GM12878 (cell line): ENCODE data around the gene ZDHHC17. TPM values are rescaled to one million over a fixed set of nuclear protein-coding genes. Genes with fewer than 3 reads are reported as not detected.
"Not testable (repeated sequence)": the region's sequence is repeated elsewhere in the genome, so short reads cannot be mapped to it uniquely, and the experiment has no call there.

ENCODE experiments used
- ATAC-seq: fragments of 200-7000 bp; cut with Tn5 transposase; 3 replicates; pipeline ENCODE4 v1.9.1; 2020; ENCODE audit warnings: mild to moderate bottlenecking, moderate library complexity
- BruUV-seq: library from RNA; stranded (reverse); fragments of 400-500 nt; replicated peaks from 2 replicates; lab custom pipeline; 2021; lab: Mats Ljungman, UMichigan
- CTCF ChIA-PET: fragments of 300-600 bp; sonication (Branson Sonifier 250); formaldehyde crosslinking; extraction: SDS; loops from one replicate; lab custom pipeline; 2021; ENCODE audit warnings: inconsistent platforms; lab: Yijun Ruan, JAX
- POLR2A ChIA-PET: fragments of 350-600 bp; formaldehyde crosslinking; extraction: SDS; loops from one replicate; lab custom pipeline; 2021; ENCODE audit warnings: inconsistent platforms; lab: Charles Lee
- RAD21 ChIA-PET: fragments of 300-600 bp; sonication (Branson Sonifier 250); formaldehyde crosslinking; loops from one replicate; lab custom pipeline; 2023; ENCODE audit warnings: antibody characterized with exemption; ENCODE audit not compliant: unreplicated experiment; lab: Charles Lee
- SMC1A ChIA-PET: fragments of 300-600 bp; sonication (Branson Sonifier 250); formaldehyde crosslinking; loops from one replicate; lab custom pipeline; 2023; ENCODE audit not compliant: unreplicated experiment, uncharacterized antibody; lab: Charles Lee
- DNase-seq: peaks from one replicate; pipeline ENCODE4 v3.0.0-alpha.2; 2011; ENCODE audit warnings: low read depth, low spot score
- FAIRE-seq: peaks from 3 replicates; lab custom pipeline; 2011; peaks lifted over from hg19 to GRCh38; lab: Jason Lieb, UNC
- H2AFZ ChIP-seq: 2 replicates; pipeline ENCODE4 v1.6.0; 2011; ENCODE audit warnings: low read depth, low read length, control low read depth; ENCODE audit not compliant: control insufficient read depth
- H3K27ac ChIP-seq: 2 replicates; pipeline ENCODE4 v1.5.1; 2011; ENCODE audit warnings: control low read depth; ENCODE audit not compliant: control insufficient read depth, insufficient read depth
- H3K27me3 ChIP-seq, 2 experiments: replicated peaks in 1 of 2; 2 replicates each; pipeline versions ENCODE4 v1.6.0 to v1.6.1; 2011; ENCODE audit warnings: low read length in 1 of 2; ENCODE audit not compliant: control insufficient read depth in 2 of 2, insufficient read depth in 2 of 2
- H3K36me3 ChIP-seq, 2 experiments: 2 replicates each; pipeline ENCODE4 v1.5.1; 2011; ENCODE audit warnings: low read length in 1 of 2; ENCODE audit not compliant: control insufficient read depth in 2 of 2, insufficient read depth in 2 of 2
- H3K4me1 ChIP-seq: 2 replicates; pipeline ENCODE4 v1.6.1; 2011; ENCODE audit warnings: mild to moderate bottlenecking, low read length, moderate library complexity, mixed read lengths; ENCODE audit not compliant: control insufficient read depth, insufficient read depth
- H3K4me2 ChIP-seq: 2 replicates; pipeline ENCODE4 v1.6.0; 2011; ENCODE audit warnings: control low read depth; ENCODE audit not compliant: control insufficient read depth, insufficient read depth
- H3K4me3 ChIP-seq: fragments of 200-600 bp; sonication (generic); 2 replicates; pipeline ENCODE4 v1.5.1; 2016
- H3K79me2 ChIP-seq: 2 replicates; pipeline ENCODE4 v1.6.0; 2011; ENCODE audit warnings: low read length; ENCODE audit not compliant: control insufficient read depth, insufficient read depth
- H3K9ac ChIP-seq: 2 replicates; pipeline ENCODE4 v1.8.0; 2011; ENCODE audit warnings: low read length, control low read depth, mixed read lengths; ENCODE audit not compliant: control insufficient read depth, insufficient read depth
- H3K9me3 ChIP-seq: replicated peaks from 3 replicates; pipeline ENCODE4 v1.5.1; 2011; ENCODE audit warnings: mild to moderate bottlenecking, low read length; ENCODE audit not compliant: control insufficient read depth, insufficient read depth
- H4K20me1 ChIP-seq: 2 replicates; pipeline ENCODE4 v1.6.0; 2011; ENCODE audit not compliant: control insufficient read depth, insufficient read depth
- E2F4 ChIP-seq: IDR thresholded peaks from 2 replicates; pipeline ENCODE4 v1.6.1; 2012; ENCODE audit warnings: low read depth, low read length, improper control_type of control experiment
- EP300 ChIP-seq, 2 experiments: fragments of 150-350 bp in 1 of 2; IDR thresholded peaks; 2 replicates each; pipeline ENCODE4 v1.6.1; 2011 to 2012; ENCODE audit warnings: low read depth in 2 of 2, low read length in 2 of 2, borderline replicate concordance in 1 of 2, improper control_type of control experiment in 1 of 2, inconsistent platforms in 1 of 2; ENCODE audit not compliant: control insufficient read depth in 1 of 2
- IRF3 ChIP-seq: fragments of 450-650 bp; IDR thresholded peaks from 2 replicates; pipeline ENCODE4 v1.6.1; 2014; ENCODE audit warnings: mild to moderate bottlenecking
- KAT2A ChIP-seq: conservative IDR thresholded peaks from 2 replicates; pipeline ENCODE4 v1.6.1; 2011; ENCODE audit warnings: low read depth, low read length; ENCODE audit not compliant: control insufficient read depth
- MXI1 ChIP-seq: fragments of 150-350 bp; IDR thresholded peaks from 2 replicates; pipeline ENCODE4 v1.6.1; 2011; ENCODE audit warnings: low read depth, mild to moderate bottlenecking, inconsistent platforms, low read length, improper control_type of control experiment
- NFXL1 ChIP-seq: fragments of 450-650 bp; IDR thresholded peaks from 2 replicates; pipeline ENCODE4 v1.6.1; 2017; ENCODE audit warnings: antibody characterized with exemption, mild to moderate bottlenecking, borderline replicate concordance
- PBX3 ChIP-seq: IDR thresholded peaks from 2 replicates; pipeline ENCODE4 v1.6.1; 2011; ENCODE audit warnings: mild to moderate bottlenecking, low read depth, low read length, moderate library complexity; ENCODE audit not compliant: insufficient replicate concordance
- POLR2A ChIP-seq: IDR thresholded peaks from 2 replicates; pipeline ENCODE4 v1.6.1; 2011; ENCODE audit warnings: low read depth, mild to moderate bottlenecking, low read length
- SMAD1 ChIP-seq: fragments of 450-650 bp; IDR thresholded peaks from 2 replicates; pipeline ENCODE4 v1.6.1; 2018; ENCODE audit warnings: mild to moderate bottlenecking, low read depth; ENCODE audit not compliant: partially characterized antibody
- SREBF2 ChIP-seq: IDR thresholded peaks from 2 replicates; pipeline ENCODE4 v1.6.1; 2012; ENCODE audit warnings: mild to moderate bottlenecking, low read length
- TAF1 ChIP-seq: IDR thresholded peaks from 2 replicates; pipeline ENCODE4 v1.6.1; 2011; ENCODE audit warnings: mild to moderate bottlenecking, low read depth, low read length, borderline replicate concordance
- ZBED1 ChIP-seq: IDR thresholded peaks from 2 replicates; pipeline ENCODE4 v1.6.1; 2016; ENCODE audit warnings: borderline replicate concordance
- ZNF274 ChIP-seq: IDR thresholded peaks from one replicate; pipeline ENCODE4 v1.8.0; 2011; ENCODE audit not compliant: insufficient read length, insufficient read depth
- WGBS: methylation state at CpG from one replicate; pipeline ENCODE4 v1.1.6; 2016; ENCODE audit warnings: low lambda C conversion rate; ENCODE audit not compliant: insufficient replicate concordance, insufficient coverage; ENCODE audit errors: missing lambda C conversion rate; 5-methylcytosine and 5-hydroxymethylcytosine counted together
- in situ Hi-C: fragments of 300-500 bp; cut with MboI; formaldehyde crosslinking; loops from 9 replicates; pipeline ENCODE4 v1.14.3; 2018; ENCODE audit warnings: mixed read lengths
- intact Hi-C: fragments of 100-400 bp; cut with micrococcal nuclease; formaldehyde crosslinking; loops from one replicate; pipeline ENCODE4 v1.14.2; 2022; ENCODE audit not compliant: unreplicated experiment
- polyA plus RNA-seq, 11 experiments: library from polyadenylated mRNA; depleted of rRNA in 4 of 11; unstranded in 6 of 11; stranded (reverse) in 5 of 11; fragments of >200 nt; fragmentation: Nextera tagmentation in 4 of 11; fragmentation: Illumina TruSeq in 1 of 11; extraction: Ambion mirVana in 4 of 11; extraction: Trizol in 1 of 11; gene quantifications; 1 replicate in 1 of 11; 2 replicates in 10 of 11; pipeline versions ENCODE4 v1.2.1 to v1.2.3, GENCODE V29; 2011 to 2016; ENCODE audit warnings: inconsistent platforms in 2 of 11, missing spikeins in 2 of 11, low read depth in 1 of 11
- total RNA-seq, 4 experiments: library from RNA; depleted of rRNA in 3 of 4; stranded (reverse); fragments of >200 nt in 3 of 4; fragmentation: Illumina TruSeq in 1 of 4; extraction: Trizol in 1 of 4; gene quantifications; 2 replicates each; pipeline versions ENCODE4 v1.2.1 to v1.2.3, GENCODE V29; 2013 to 2021

ZDHHC17 gene
- total and polyA plus RNA-seq, 10 of the 15 experiments (the other 5 are each of a cell fraction or from before 2014, with no cell fraction given): 4.3 to 50.0 (median 19.3) TPM

GRCh38 chr12:76737689-76738088 lies 26.2 kb upstream of the ZDHHC17 start:
- H3K27ac ChIP-seq, in situ Hi-C loops, H3K9me3 ChIP-seq, H3K4me3 ChIP-seq, H3K27me3 ChIP-seq, H4K20me1 ChIP-seq, H3K79me2 ChIP-seq, RAD21 ChIA-PET, BruUV-seq, H3K4me2 ChIP-seq, H3K36me3 ChIP-seq, DNase-seq, H3K4me1 ChIP-seq, intact Hi-C loops, ATAC-seq, H2AFZ ChIP-seq, FAIRE-seq, POLR2A ChIA-PET, H3K9ac ChIP-seq: not testable (repeated sequence)
- 44% methylated on average over 1 of the region's 2 CpGs for WGBS
- ChIA-PET SMC1A (interaction anchor here (0.7 to 1.1 kb wide), 2 partner anchors 11 to 53 kb away, joined by 3 to 6 read pairs; no protein-coding TSS in a partner anchor), CTCF (interaction anchor here (1.1 kb wide), 1 partner anchor 25 kb away, joined by 6 read pairs; no protein-coding TSS in a partner anchor)

- Histone ChIP-seq H3K27ac (no peak overlapping the region), H2AFZ (no peak overlapping the region), H3K4me1 (no peaks in the 10 kb centered on the region), H3K36me3 (no peaks in the 10 kb centered on the region), H3K27me3 (no peaks in the 10 kb centered on the region), H3K4me3 (no peak overlapping the region), H4K20me1 (no peaks in the 10 kb centered on the region), H3K9me3 (no peaks in the 10 kb centered on the region; the same call in 2 of the 3 replicates), H3K79me2 (no peaks in the 10 kb centered on the region), H3K4me2 (no peak overlapping the region), H3K9ac (no peak overlapping the region)
- intact Hi-C loops: no loop called here
- no TSS peak for BruUV-seq
- ChIA-PET POLR2A (no interaction called here), SMC1A (interaction anchor here (1.1 kb wide), 1 partner anchor 51 kb away, joined by 3 read pairs; no protein-coding TSS in a partner anchor), RAD21 (no interaction called here), CTCF (interaction anchor here (1.4 kb wide), 1 partner anchor 272 kb away, joined by 6 read pairs; no protein-coding TSS in a partner anchor)
- in situ Hi-C loops: no loop called here
- no peak for FAIRE-seq
- WGBS: 44% methylated on average over 10 of the region's 10 CpGs
- no peak for DNase-seq
- ATAC-seq: no peak
- TF ChIP-seq NFXL1: no peak
- no peak for TF ChIP-seq PBX3
- TF ChIP-seq POLR2A: no peak
- TF ChIP-seq IRF3: no peak
- no peak for TF ChIP-seq ZBED1
- no peak for TF ChIP-seq E2F4
- no peak for TF ChIP-seq ZNF274
- no peak for TF ChIP-seq EP300 (IDR thresholded peaks at IDR 0.05; ENCODE audit: borderline replicate concordance in 1 of 2, control insufficient read depth in 1 of 2, low read depth in 2 of 2, low read length in 2 of 2)
- TF ChIP-seq SMAD1: no peak
- no peak for TF ChIP-seq KAT2A
- TF ChIP-seq SREBF2: no peak
- no peak for TF ChIP-seq TAF1
- no peak for TF ChIP-seq MXI1
Measured at GRCh38 chr12:76738824-76739579, 24.9 kb upstream of the ZDHHC17 start.
